Naive thymus-derived CD4-positive, alpha-beta T cell (primary cell): ENCODE measurements around the gene CAB39. TPM values are rescaled to one million over a fixed set of nuclear protein-coding genes. Genes with fewer than 3 reads are reported as not detected.

Source experiments
- ATAC-seq: fragments of 150-1000 bp; cut with Tn5 transposase; 2 replicates; pipeline ENCODE4 v1.10.0; 2021; ENCODE audit warnings: mild to moderate bottlenecking, moderate library complexity
- CTCF ChIA-PET: fragments of 350-600 bp; sonication (Branson Sonifier 250); formaldehyde crosslinking; loops from one replicate; lab custom pipeline; 2021; ENCODE audit warnings: antibody characterized with exemption; lab: Charles Lee
- POLR2A ChIA-PET: fragments of 350-600 bp; sonication (Branson Sonifier 250); formaldehyde crosslinking; loops from one replicate; lab custom pipeline; 2021; ENCODE audit warnings: antibody characterized with exemption, inconsistent platforms; lab: Charles Lee
- DNase-seq, 9 donors: peaks; one replicate each; pipeline versions ENCODE4 v3.0.0 to v3.0.0-alpha.2; 2020 to 2022; ENCODE audit warnings: mixed read lengths in 1 of 9
- H3K27ac ChIP-seq: one replicate; pipeline ENCODE4 v1.7.0; 2013; ENCODE audit warnings: mild to moderate bottlenecking, low read depth, low read length, moderate library complexity
- H3K27me3 ChIP-seq, 2 donors: one replicate each; pipeline ENCODE4 v1.7.0; 2013; ENCODE audit warnings: low read length in 2 of 2, mild to moderate bottlenecking in 2 of 2, moderate library complexity in 2 of 2; ENCODE audit not compliant: control insufficient read depth in 2 of 2, insufficient read depth in 2 of 2
- H3K36me3 ChIP-seq, 3 experiments: 1 replicate in 2 of 3; 2 replicates in 1 of 3; pipeline ENCODE4 v1.7.0; 2013; ENCODE audit warnings: low read length in 3 of 3, mild to moderate bottlenecking in 3 of 3, moderate library complexity in 1 of 3; ENCODE audit not compliant: insufficient read depth in 3 of 3, control insufficient read depth in 2 of 3
- H3K4me1 ChIP-seq, 2 donors: one replicate each; pipeline ENCODE4 v1.7.0; 2013; ENCODE audit warnings: low read length in 2 of 2, mild to moderate bottlenecking in 2 of 2, moderate library complexity in 1 of 2; ENCODE audit not compliant: control insufficient read depth in 2 of 2, insufficient read depth in 2 of 2
- H3K4me3 ChIP-seq: 2 replicates; pipeline ENCODE4 v1.7.0; 2013; ENCODE audit warnings: mild to moderate bottlenecking, low read length
- H3K9me3 ChIP-seq, 3 experiments: 1 replicate in 2 of 3; 2 replicates in 1 of 3; pipeline ENCODE4 v1.7.0; 2013; ENCODE audit warnings: low read length in 3 of 3; ENCODE audit not compliant: control insufficient read depth in 2 of 3
- H3K27ac Mint-ChIP-seq, 9 donors: one replicate each; pipeline ENCODE4 v1.8.0; 2020 to 2022; ENCODE audit warnings: mixed read lengths in 9 of 9, mild to moderate bottlenecking in 8 of 9, moderate library complexity in 5 of 9, inconsistent platforms in 2 of 9
- H3K27me3 Mint-ChIP-seq, 5 donors: one replicate each; pipeline ENCODE4 v1.8.0; 2021 to 2022; ENCODE audit warnings: mixed read lengths in 5 of 5, mild to moderate bottlenecking in 1 of 5
- H3K36me3 Mint-ChIP-seq, 5 donors: one replicate each; pipeline ENCODE4 v1.8.0; 2020 to 2022; ENCODE audit warnings: mixed read lengths in 5 of 5, mild to moderate bottlenecking in 3 of 5, inconsistent platforms in 1 of 5
- H3K4me1 Mint-ChIP-seq, 7 donors: one replicate each; pipeline ENCODE4 v1.8.0; 2020 to 2022; ENCODE audit warnings: mixed read lengths in 7 of 7, mild to moderate bottlenecking in 3 of 7, inconsistent platforms in 1 of 7
- H3K4me3 Mint-ChIP-seq, 10 donors: one replicate each; pipeline ENCODE4 v1.8.0; 2020 to 2022; ENCODE audit warnings: mild to moderate bottlenecking in 10 of 10, mixed read lengths in 10 of 10, moderate library complexity in 6 of 10, inconsistent platforms in 2 of 10
- H3K9me3 Mint-ChIP-seq, 11 donors: one replicate each; pipeline ENCODE4 v1.8.0; 2020 to 2022; ENCODE audit warnings: mixed read lengths in 11 of 11, mild to moderate bottlenecking in 4 of 11, inconsistent platforms in 1 of 11, moderate library complexity in 1 of 11
- intact Hi-C, 2 donors: fragments of 100-400 bp; cut with micrococcal nuclease; formaldehyde crosslinking; loops; one replicate each; pipeline ENCODE4 v1.15.1; 2023
- polyA plus RNA-seq, 2 donors: library from polyadenylated mRNA; unstranded; fragments of 300-500 nt; fragmentation: Illumina TruSeq; gene quantifications; one replicate each; pipeline ENCODE4 v1.2.3, GENCODE V29; 2021
- total RNA-seq, 6 experiments: library from RNA in 5 of 6; stranded (reverse) in 5 of 6; gene quantifications; 1 replicate in 5 of 6; 2 replicates in 1 of 6; pipeline ENCODE4 v1.2.3 and lab custom pipeline; 2021 to 2026

The CAB39 gene
- total and polyA plus RNA-seq, 7 experiments from 2014 or later, result 71.0 to 186 (median 79.4) TPM

DNA sequence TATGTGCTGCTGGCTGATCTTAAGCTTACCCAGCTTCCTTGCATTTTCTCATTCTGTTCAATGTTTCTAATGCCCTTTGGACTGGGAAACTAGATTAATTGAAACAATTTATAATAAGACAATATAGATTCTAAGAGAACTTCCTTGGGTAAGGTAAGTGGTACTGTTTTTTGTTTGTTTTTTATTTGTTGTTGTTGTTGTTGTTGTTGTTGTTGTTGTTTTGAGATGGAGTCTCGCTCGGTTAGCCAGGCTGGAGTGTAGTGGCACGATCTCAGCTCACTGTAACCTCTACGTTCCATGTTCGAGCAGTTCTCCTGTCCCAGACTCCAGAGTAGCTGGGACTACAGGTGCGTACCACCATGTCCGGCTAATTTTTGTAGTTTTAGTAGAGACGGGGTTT, 49.1 kb downstream of the CAB39 start:
- no peak for DNase-seq
- Histone ChIP-seq H3K27ac (no peak overlapping the region), H3K36me3 (peaks cover 0 to 42% (median 0%) of the 10 kb centered on the region in 3 experiments), H3K4me1 (peaks cover 25 to 31% of the 10 kb centered on the region in 2 donors), H3K27me3 (no peaks in the 10 kb centered on the region), H3K9me3 (no peaks in the 10 kb centered on the region), H3K4me3 (no peak overlapping the region)
- Mint-ChIP-seq H3K4me1 (peaks cover 46 to 73% (median 63%) of the 10 kb centered on the region in 7 donors), H3K4me3 (no peak overlapping the region), H3K27ac (peak overlapping the region in 1 of 9 donors; percentile 48), H3K9me3 (no peaks in the 10 kb centered on the region), H3K27me3 (no peaks in the 10 kb centered on the region), H3K36me3 (peaks cover 14 to 47% (median 37%) of the 10 kb centered on the region in 5 donors)
- no peak for ATAC-seq
- ChIA-PET POLR2A (interaction anchor here (1.7 kb wide), 1 partner anchor 48 kb away, joined by 8 read pairs; no protein-coding TSS in a partner anchor), CTCF (interaction anchor here (0.6 to 1.1 kb wide), 7 partner anchors 19 to 151 kb away, joined by 3 to 5 read pairs (median 3); no protein-coding TSS in a partner anchor)
- intact Hi-C loops, result loop anchor here (1.0 to 5.0 kb wide), 4 partner anchors 9 to 47 kb away; no protein-coding TSS in a partner anchor

DNA sequence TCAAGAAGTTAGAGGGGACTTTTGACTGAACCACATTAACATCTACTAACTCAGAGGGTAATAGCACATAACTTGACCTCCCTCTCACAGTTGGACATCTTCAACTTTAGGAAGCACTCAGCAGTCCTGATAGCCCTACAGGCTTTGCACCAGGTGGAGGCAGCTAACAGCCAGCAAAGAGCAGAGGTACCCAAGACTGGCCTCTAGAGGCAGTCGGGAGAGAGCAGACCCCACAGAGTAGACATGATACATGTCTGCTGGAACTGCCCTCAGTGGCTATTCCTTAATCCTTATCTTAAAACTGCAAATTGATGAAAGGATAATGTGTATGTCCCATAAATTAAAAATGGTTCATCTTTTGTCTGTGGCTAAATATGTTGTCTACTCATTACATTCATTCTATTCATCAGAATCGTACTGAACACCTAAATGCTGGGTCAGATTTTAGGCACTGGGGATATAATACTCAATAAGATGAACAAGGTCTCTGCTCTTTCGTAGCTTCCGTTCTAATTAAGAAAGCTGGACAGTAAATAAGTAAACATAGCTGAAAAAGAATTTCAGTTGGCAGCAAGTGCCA, 49.8 kb downstream of the CAB39 start:
- DNase-seq, result peak in 6 of 9 donors; percentile 13 to 32 (median 22)
- CTCF ChIA-PET, result interaction anchor here (0.6 to 1.1 kb wide), 5 partner anchors 19 to 68 kb away, joined by 3 to 5 read pairs (median 3); no protein-coding TSS in a partner anchor

DNA sequence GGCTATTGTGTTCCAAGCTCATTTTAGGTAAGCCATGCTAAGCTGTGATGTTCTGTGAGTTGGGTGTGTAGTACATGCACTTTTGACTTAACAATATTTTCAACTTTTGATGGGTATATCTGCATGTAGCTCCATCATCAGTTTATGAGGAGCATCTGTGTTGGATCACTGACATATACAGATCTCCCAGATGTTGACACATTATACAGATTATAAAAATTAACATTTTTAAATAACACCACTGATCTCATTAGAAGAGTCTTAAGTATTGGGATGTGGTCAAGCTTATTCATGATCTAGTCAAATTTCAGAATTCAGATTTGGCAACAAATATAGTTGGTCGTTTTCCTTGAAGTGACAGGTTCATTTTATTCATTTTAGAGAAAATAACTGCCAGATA, 51.7 kb downstream of the CAB39 start:
- no peaks in the 10 kb centered on the region for H3K9me3 Mint-ChIP-seq
- POLR2A ChIA-PET, result interaction anchor here (0.7 kb wide), 2 partner anchors 16 to 527 kb away, joined by 3 read pairs; no protein-coding TSS in a partner anchor
- Histone ChIP-seq H3K9me3 (no peaks in the 10 kb centered on the region), H3K4me1 (peaks cover 1 to 7% of the 10 kb centered on the region in 2 donors), H3K27ac (no peak overlapping the region), H3K4me3 (no peak overlapping the region), H3K36me3 (peaks cover 0 to 56% (median 0%) of the 10 kb centered on the region in 3 experiments), H3K27me3 (no peaks in the 10 kb centered on the region)
- H3K4me3 Mint-ChIP-seq, result no peak overlapping the region
- DNase-seq (no peak), ATAC-seq (no peak)
- H3K27ac Mint-ChIP-seq, result no peak overlapping the region
- CTCF ChIA-PET, result interaction anchor here (1.0 to 2.1 kb wide), 2 partner anchors 34 to 50 kb away, joined by 4 to 7 read pairs; no protein-coding TSS in a partner anchor
- no peaks in the 10 kb centered on the region for H3K27me3 Mint-ChIP-seq
- peaks cover 36 to 73% (median 60%) of the 10 kb centered on the region in 7 donors for H3K4me1 Mint-ChIP-seq
- H3K36me3 Mint-ChIP-seq, result peaks cover 21 to 69% (median 53%) of the 10 kb centered on the region in 5 donors
- intact Hi-C loops, result loop anchor here in 1 of 2 donors (5.0 kb wide), 1 partner anchor 33 kb away; no protein-coding TSS in a partner anchor

More for the DNA sequence above, 49.8 kb downstream of the CAB39 start:
- POLR2A ChIA-PET, result interaction anchor here (0.6 to 1.7 kb wide), 2 partner anchors 31 to 49 kb away, joined by 3 to 8 read pairs; no protein-coding TSS in a partner anchor
- peak; percentile 80 for ATAC-seq
- Histone ChIP-seq H3K4me3 (no peak overlapping the region), H3K27ac (no peak overlapping the region), H3K27me3 (no peaks in the 10 kb centered on the region), H3K9me3 (no peaks in the 10 kb centered on the region), H3K4me1 (peaks cover 19 to 26% of the 10 kb centered on the region in 2 donors), H3K36me3 (peaks cover 0 to 46% (median 0%) of the 10 kb centered on the region in 3 experiments)
- no peaks in the 10 kb centered on the region for H3K9me3 Mint-ChIP-seq
- H3K36me3 Mint-ChIP-seq, result peaks cover 21 to 54% (median 44%) of the 10 kb centered on the region in 5 donors
- H3K4me1 Mint-ChIP-seq, result peaks cover 44 to 73% (median 63%) of the 10 kb centered on the region in 7 donors
- H3K27ac Mint-ChIP-seq, result peak overlapping the region in 5 of 9 donors; percentile 0 to 54 (median 23)
- H3K4me3 Mint-ChIP-seq, result no peak overlapping the region
- H3K27me3 Mint-ChIP-seq, result no peaks in the 10 kb centered on the region
- intact Hi-C loops, result loop anchor here (1.0 to 5.0 kb wide), 4 partner anchors 8 to 48 kb away; no protein-coding TSS in a partner anchor

DNA sequence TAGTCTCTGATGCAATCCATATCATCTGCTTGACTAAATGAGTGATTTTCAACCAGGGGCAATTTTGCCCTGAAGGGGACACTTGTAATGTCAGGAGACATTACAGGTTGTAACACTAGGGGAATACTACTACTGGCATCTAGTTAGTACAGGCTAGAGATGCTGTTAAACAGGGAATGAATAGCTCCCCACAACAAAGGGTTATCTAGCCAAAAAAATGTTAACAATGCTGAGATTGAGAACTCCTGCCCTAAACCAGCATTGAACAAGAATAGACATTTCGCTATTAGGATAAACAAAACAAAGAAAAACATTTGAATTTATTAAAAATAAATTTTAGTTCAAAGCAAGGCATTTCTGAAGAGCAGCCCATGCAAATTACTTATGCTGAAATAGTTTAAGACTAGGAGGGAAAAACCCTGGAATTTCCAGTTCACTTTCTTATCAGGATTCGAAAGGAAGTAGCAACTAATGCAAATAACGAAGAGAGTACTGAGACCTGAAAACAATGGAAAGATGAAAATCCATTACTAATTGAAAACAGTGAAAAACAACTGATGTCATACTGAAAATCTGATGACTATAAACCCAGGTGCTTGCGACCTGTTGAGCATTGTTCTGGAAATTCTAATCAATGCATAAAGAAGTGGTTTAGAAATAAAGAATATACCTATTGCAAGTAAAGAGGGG, 53.1 kb downstream of the CAB39 start:
- no peak overlapping the region for H3K4me3 Mint-ChIP-seq
- H3K36me3 Mint-ChIP-seq, result peaks cover 21 to 60% (median 47%) of the 10 kb centered on the region in 5 donors
- DNase-seq (no peak), ATAC-seq (no peak)
- H3K4me1 Mint-ChIP-seq, result peaks cover 43 to 74% (median 62%) of the 10 kb centered on the region in 7 donors
- CTCF ChIA-PET, result interaction anchor here (2.1 kb wide), 1 partner anchor 52 kb away, joined by 7 read pairs; no protein-coding TSS in a partner anchor
- H3K4me3 ChIP-seq, result no peak overlapping the region
- peak overlapping the region in 2 of 9 donors; percentile 25 to 53 for H3K27ac Mint-ChIP-seq
- H3K27me3 ChIP-seq, result no peaks in the 10 kb centered on the region
- intact Hi-C loops, result no loop called here
- H3K36me3 ChIP-seq, result peaks cover 0 to 48% (median 0%) of the 10 kb centered on the region in 3 experiments
- no peaks in the 10 kb centered on the region for H3K27me3 Mint-ChIP-seq
- H3K4me1 ChIP-seq, result peaks cover 3 to 4% of the 10 kb centered on the region in 2 donors
- no peak overlapping the region for H3K27ac ChIP-seq
- POLR2A ChIA-PET, result no interaction called here
- no peaks in the 10 kb centered on the region for H3K9me3 ChIP-seq
- no peaks in the 10 kb centered on the region for H3K9me3 Mint-ChIP-seq

DNA sequence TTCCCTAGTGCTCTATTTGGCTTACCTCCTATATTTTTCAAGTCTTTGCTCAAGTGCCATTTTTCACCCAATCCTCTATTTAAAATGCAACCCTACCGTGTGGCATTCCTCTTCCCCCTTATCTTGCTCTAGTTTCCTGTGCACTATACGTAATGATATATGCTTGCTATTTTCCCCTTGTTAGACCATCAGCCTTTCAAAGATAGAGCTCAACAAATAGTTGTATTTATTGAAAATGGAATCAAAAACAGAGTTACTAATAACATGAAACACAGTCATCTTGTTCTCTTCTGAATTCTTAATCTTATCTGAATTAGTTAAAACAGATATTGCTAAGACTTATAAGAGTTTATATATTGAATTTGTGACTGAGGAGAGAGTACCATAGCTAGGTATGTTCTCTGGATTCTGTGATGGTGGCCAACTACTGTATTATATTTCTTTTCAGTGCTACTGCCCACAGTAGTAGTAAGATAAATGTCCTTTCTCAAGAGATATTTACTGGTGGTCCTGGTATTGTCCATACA, 55.3 kb downstream of the CAB39 start:
- Histone ChIP-seq H3K27me3 (no peaks in the 10 kb centered on the region), H3K9me3 (no peaks in the 10 kb centered on the region), H3K36me3 (peaks cover 0 to 29% (median 0%) of the 10 kb centered on the region in 3 experiments), H3K27ac (no peak overlapping the region), H3K4me3 (no peak overlapping the region), H3K4me1 (peaks cover 13 to 24% of the 10 kb centered on the region in 2 donors)
- ATAC-seq, result no peak
- H3K36me3 Mint-ChIP-seq, result peaks cover 14 to 55% (median 51%) of the 10 kb centered on the region in 5 donors
- intact Hi-C loops, result no loop called here
- H3K27me3 Mint-ChIP-seq, result no peaks in the 10 kb centered on the region
- H3K4me3 Mint-ChIP-seq, result peak overlapping the region in 1 of 10 donors; percentile 1
- H3K27ac Mint-ChIP-seq, result peak overlapping the region in 5 of 9 donors; percentile 33 to 79 (median 51)
- H3K4me1 Mint-ChIP-seq, result peaks cover 58 to 80% (median 72%) of the 10 kb centered on the region in 7 donors
- ChIA-PET POLR2A (interaction anchor here (0.5 kb wide), 1 partner anchor 28 kb away, joined by 3 read pairs; no protein-coding TSS in a partner anchor), CTCF (no interaction called here)
- no peaks in the 10 kb centered on the region for H3K9me3 Mint-ChIP-seq
- no peak for DNase-seq

DNA sequence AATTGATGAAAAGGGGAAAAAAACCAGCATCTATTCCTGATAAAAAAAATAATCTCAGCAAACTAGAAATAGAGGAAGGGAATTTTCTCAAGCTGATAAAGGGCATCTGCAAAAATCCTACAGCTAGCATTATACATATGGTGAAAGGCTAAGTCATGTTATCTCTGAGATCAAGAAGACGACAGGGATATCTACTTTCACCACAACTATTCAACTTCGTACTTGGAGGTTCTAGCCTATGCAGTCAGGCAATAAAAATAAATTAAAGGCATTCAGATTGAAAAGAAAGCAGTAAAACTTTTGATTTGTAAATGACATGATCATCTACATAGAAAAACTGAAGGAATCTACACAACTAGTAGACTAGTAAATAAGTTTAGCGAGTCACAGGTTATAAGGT, 58.2 kb downstream of the CAB39 start:
- Mint-ChIP-seq H3K9me3 (no peaks in the 10 kb centered on the region), H3K27me3 (no peaks in the 10 kb centered on the region), H3K4me3 (peak overlapping the region in 6 of 10 donors; percentile 2 to 54 (median 48)), H3K27ac (peak overlapping the region in 8 of 9 donors; percentile 3 to 67 (median 49)), H3K36me3 (peaks cover 8 to 61% (median 48%) of the 10 kb centered on the region in 5 donors), H3K4me1 (peaks cover 73 to 100% (median 90%) of the 10 kb centered on the region in 7 donors)
- Histone ChIP-seq H3K4me3 (no peak overlapping the region), H3K36me3 (peaks cover 0 to 14% (median 0%) of the 10 kb centered on the region in 3 experiments), H3K27me3 (no peaks in the 10 kb centered on the region), H3K9me3 (no peaks in the 10 kb centered on the region), H3K27ac (no peak overlapping the region), H3K4me1 (peaks cover 19 to 40% of the 10 kb centered on the region in 2 donors)
- ChIA-PET POLR2A (interaction anchor here (1.1 to 1.6 kb wide), 2 partner anchors 11 to 24 kb away, joined by 4 read pairs; no protein-coding TSS in a partner anchor), CTCF (no interaction called here)
- intact Hi-C loops, result loop anchor here in 1 of 2 donors (1.0 kb wide), 1 partner anchor 9 kb away; no protein-coding TSS in a partner anchor
- no peak for DNase-seq
- no peak for ATAC-seq
